Measurements from ENCODE around the gene MKRN1. TPM values are rescaled to one million over a fixed set of nuclear protein-coding genes. Genes with fewer than 3 reads are reported as not detected.

Gene MKRN1
- total and polyA plus RNA-seq, 4 donors = 18.7 to 103 (median 29.2) TPM

GRCh38 chr7:140479739-140480084, 407 bp upstream of the MKRN1 start:
- TF ChIP-seq SP1 (IDR thresholded peaks at IDR 0.05) = no peak
- TF ChIP-seq FOXA2 (IDR thresholded peaks at IDR 0.05) = no peak
- no peak for TF ChIP-seq RXRA (IDR thresholded peaks at IDR 0.05)
- TF ChIP-seq YY1 (IDR thresholded peaks at IDR 0.05) = no peak
- no peak for TF ChIP-seq MAX (IDR thresholded peaks at IDR 0.05)
- no peak for TF ChIP-seq HNF4G (IDR thresholded peaks at IDR 0.05)
- no peak for TF ChIP-seq JUND (IDR thresholded peaks at IDR 0.05)
- H3K36me3 ChIP-seq (ENCODE audit: control insufficient read depth in 4 of 4, insufficient read depth in 3 of 4, low read depth in 1 of 4, low read length in 3 of 4) = no peaks in the 10 kb centered on the region
- WGBS = 4% methylated on average over 2 of the region's 2 CpGs
- no peaks in the 10 kb centered on the region for H3K9me3 ChIP-seq (ENCODE audit: control insufficient read depth in 4 of 4, low read length in 3 of 4)
- DNase-seq (ENCODE audit: low spot score) = no peak
- peaks cover 3 to 26% (median 18%) of the 10 kb centered on the region in 4 donors for H3K4me1 ChIP-seq (ENCODE audit: control insufficient read depth in 4 of 4, insufficient read depth in 4 of 4, low read length in 3 of 4)
- peak overlapping the region in 1 of 2 donors; percentile 29 for H3K9ac ChIP-seq (ENCODE audit: low read depth in 1 of 2, low read length in 2 of 2)
- peak overlapping the region; percentile 92 to 94 for H3K27ac ChIP-seq (ENCODE audit: low read depth in 1 of 2, low read length in 2 of 2)
- peak overlapping the region; percentile 70 to 100 (median 82) for H3K4me3 ChIP-seq (ENCODE audit: low read depth in 1 of 3, low read length in 3 of 3)
- no peaks in the 10 kb centered on the region for H3K27me3 ChIP-seq (ENCODE audit: control insufficient read depth in 4 of 4, insufficient read depth in 4 of 4, low read length in 3 of 4)

GRCh38 chr7:140478246-140479061, 851 bp downstream of the MKRN1 start:
- Histone ChIP-seq H3K9me3 (ENCODE audit: control insufficient read depth in 4 of 4, low read length in 3 of 4) (no peaks in the 10 kb centered on the region), H3K36me3 (ENCODE audit: control insufficient read depth in 4 of 4, insufficient read depth in 3 of 4, low read depth in 1 of 4, low read length in 3 of 4) (no peaks in the 10 kb centered on the region), H3K4me1 (ENCODE audit: control insufficient read depth in 4 of 4, insufficient read depth in 4 of 4, low read length in 3 of 4) (peaks cover 3 to 26% (median 18%) of the 10 kb centered on the region in 4 donors), H3K27me3 (ENCODE audit: control insufficient read depth in 4 of 4, insufficient read depth in 4 of 4, low read length in 3 of 4) (no peaks in the 10 kb centered on the region), H3K9ac (ENCODE audit: low read depth in 1 of 2, low read length in 2 of 2) (peak overlapping the region; percentile 78 to 85), H3K27ac (ENCODE audit: low read depth in 1 of 2, low read length in 2 of 2) (peak overlapping the region; percentile 92 to 94), H3K4me3 (ENCODE audit: low read depth in 1 of 3, low read length in 3 of 3) (peak overlapping the region; percentile 85 to 100 (median 93))
- TF ChIP-seq NR2F2 (IDR thresholded peaks at IDR 0.05) (no peak), MAX (IDR thresholded peaks at IDR 0.05) (no peak), SP1 (IDR thresholded peaks at IDR 0.05) (no peak), JUND (IDR thresholded peaks at IDR 0.05) (no peak), REST (IDR thresholded peaks at IDR 0.05) (no peak)
- no peak for DNase-seq (ENCODE audit: low spot score)
- under 1% methylated on average over 69 of the region's 69 CpGs for WGBS

GRCh38 chr7:140476698-140477261, 2.5 kb downstream of the MKRN1 start:
- no peak for DNase-seq (ENCODE audit: low spot score)
- H3K4me1 ChIP-seq (ENCODE audit: control insufficient read depth in 4 of 4, insufficient read depth in 4 of 4, low read length in 3 of 4) = peaks cover 3 to 26% (median 18%) of the 10 kb centered on the region in 4 donors
- no peaks in the 10 kb centered on the region for H3K9me3 ChIP-seq (ENCODE audit: control insufficient read depth in 4 of 4, low read length in 3 of 4)
- H3K27me3 ChIP-seq (ENCODE audit: control insufficient read depth in 4 of 4, insufficient read depth in 4 of 4, low read length in 3 of 4) = no peaks in the 10 kb centered on the region
- H3K9ac ChIP-seq (ENCODE audit: low read depth in 1 of 2, low read length in 2 of 2) = peak overlapping the region; percentile 16 to 38
- H3K4me3 ChIP-seq (ENCODE audit: low read depth in 1 of 3, low read length in 3 of 3) = no peak overlapping the region
- H3K36me3 ChIP-seq (ENCODE audit: control insufficient read depth in 4 of 4, insufficient read depth in 3 of 4, low read depth in 1 of 4, low read length in 3 of 4) = no peaks in the 10 kb centered on the region
- 75% methylated on average over 11 of the region's 11 CpGs for WGBS
- peak overlapping the region; percentile 35 to 94 for H3K27ac ChIP-seq (ENCODE audit: low read depth in 1 of 2, low read length in 2 of 2)
- no peak for TF ChIP-seq MAX (IDR thresholded peaks at IDR 0.05)
- no peak for TF ChIP-seq ATF3 (IDR thresholded peaks at IDR 0.05)
- TF ChIP-seq FOXA2 (IDR thresholded peaks at IDR 0.05) = no peak
- TF ChIP-seq RXRA (IDR thresholded peaks at IDR 0.05) = no peak
- no peak for TF ChIP-seq HNF4A (conservative IDR thresholded peaks at IDR 0.05)
- TF ChIP-seq HNF4G (IDR thresholded peaks at IDR 0.05) = no peak
- no peak for TF ChIP-seq YY1 (IDR thresholded peaks at IDR 0.05)
- TF ChIP-seq GABPA (IDR thresholded peaks at IDR 0.05 in 1 of 2, conservative IDR thresholded peaks at IDR 0.05 in 1 of 2) = no peak
- TF ChIP-seq NR2F2 (IDR thresholded peaks at IDR 0.05) = no peak
- no peak for TF ChIP-seq EGR1 (IDR thresholded peaks at IDR 0.05; ENCODE audit: low read depth in 2 of 2)
- TF ChIP-seq FOXA1 (IDR thresholded peaks at IDR 0.05) = no peak
- no peak for TF ChIP-seq REST (IDR thresholded peaks at IDR 0.05)
- TF ChIP-seq CTCF (IDR thresholded peaks at IDR 0.05; ENCODE audit: low read depth, low read length, missing input control) = no peak

All from liver (tissue), 9 donors.